HT-29 (cell line): ENCODE measurements around the gene ELOVL2. TPM values are rescaled to one million over a fixed set of nuclear protein-coding genes. Genes with fewer than 3 reads are reported as not detected.
A peak's percentile ranks its signal among the peaks of the same experiment; 100 is the strongest.
"Not testable (repeated sequence)": the region's sequence is repeated elsewhere in the genome, so short reads cannot be mapped to it uniquely, and the experiment has no call there.

Experiments
- DNase-seq: peaks from one replicate; pipeline ENCODE4 v3.0.0-alpha.2; 2015; ENCODE audit warnings: low spot score
- total RNA-seq: library from RNA; depleted of rRNA; stranded (reverse); fragments of >200 nt; shearing (Covaris generic); gene quantifications from 2 replicates; pipeline ENCODE4 v1.2.3, GENCODE V29; 2014

ELOVL2 gene
- total RNA-seq, 1 experiment from 2014 or later: not detected

GRCh38 chr6:11023032-11023431 lies 21.1 kb downstream of the ELOVL2 start:
- DNase-seq: no peak

GRCh38 chr6:11021714-11022113 lies 22.4 kb downstream of the ELOVL2 start:
- no peak for DNase-seq

GRCh38 chr6:11021003-11021402 lies 23.1 kb downstream of the ELOVL2 start:
- no peak for DNase-seq

- DNase-seq: no peak
Measured at GRCh38 chr6:11018225-11018624, 25.9 kb downstream of the ELOVL2 start.

- no peak for DNase-seq
Measured at GRCh38 chr6:11017090-11017489, 27.0 kb downstream of the ELOVL2 start.

- DNase-seq: no peak
Measured at GRCh38 chr6:11016452-11016851, 27.7 kb downstream of the ELOVL2 start.

GRCh38 chr6:11015102-11015501 lies 29.0 kb downstream of the ELOVL2 start:
- no peak for DNase-seq

GRCh38 chr6:11013721-11014070 lies 30.4 kb downstream of the ELOVL2 start:
- no peak for DNase-seq

GRCh38 chr6:11012976-11013720 lies 31.0 kb downstream of the ELOVL2 start:
- no peak for DNase-seq

GRCh38 chr6:11012295-11012754 lies 31.8 kb downstream of the ELOVL2 start:
- no peak for DNase-seq

GRCh38 chr6:11011787-11012234 lies 32.3 kb downstream of the ELOVL2 start:
- DNase-seq: peak; percentile 44

GRCh38 chr6:11009353-11009752 lies 34.8 kb downstream of the ELOVL2 start:
- no peak for DNase-seq

GRCh38 chr6:11008821-11009220 lies 35.3 kb downstream of the ELOVL2 start:
- no peak for DNase-seq

- DNase-seq: peak; percentile 2
Measured at GRCh38 chr6:11007715-11008608, 36.1 kb downstream of the ELOVL2 start.

GRCh38 chr6:11006061-11006460 lies 38.0 kb downstream of the ELOVL2 start:
- no peak for DNase-seq

- DNase-seq: not testable (repeated sequence)
Measured at GRCh38 chr6:11003297-11003696, 40.8 kb downstream of the ELOVL2 start.

GRCh38 chr6:11002176-11002575 lies 41.9 kb downstream of the ELOVL2 start:
- no peak for DNase-seq

- no peak for DNase-seq
Measured at GRCh38 chr6:10999994-11000393, 44.1 kb downstream of the ELOVL2 start.

GRCh38 chr6:10995114-10995707 lies 48.9 kb downstream of the ELOVL2 start:
- DNase-seq: no peak

GRCh38 chr6:10993896-10994295 lies 50.2 kb downstream of the ELOVL2 start:
- no peak for DNase-seq

GRCh38 chr6:10991115-10991514 lies 53.0 kb downstream of the ELOVL2 start:
- DNase-seq: no peak

- no peak for DNase-seq
Measured at GRCh38 chr6:10989587-10989986, 54.5 kb downstream of the ELOVL2 start.
